ENCODE measurements around the gene CDK7.
"Not testable (repeated sequence)": the region's sequence is repeated elsewhere in the genome, so short reads cannot be mapped to it uniquely, and the experiment has no call there.

Gene CDK7

GRCh38 chr5:69237877-69238276 lies 3.2 kb downstream of the CDK7 start:
- no peak for TF ChIP-seq CTCF (IDR thresholded peaks at IDR 0.05; ENCODE audit: borderline replicate concordance, insufficient read depth, low read depth, low read length)
- no peak overlapping the region for H3K4me3 ChIP-seq (ENCODE audit: low read depth, low read length)

- H3K4me3 ChIP-seq (ENCODE audit: low read depth, low read length), result no peak overlapping the region
- no peak for TF ChIP-seq CTCF (IDR thresholded peaks at IDR 0.05; ENCODE audit: borderline replicate concordance, insufficient read depth, low read depth, low read length)
Measured at GRCh38 chr5:69238760-69239251, 4.1 kb downstream of the CDK7 start.

- no peak overlapping the region for H3K4me3 ChIP-seq (ENCODE audit: low read depth, low read length)
- no peak for TF ChIP-seq CTCF (IDR thresholded peaks at IDR 0.05; ENCODE audit: borderline replicate concordance, insufficient read depth, low read depth, low read length)
Measured at GRCh38 chr5:69242215-69242927, 7.7 kb downstream of the CDK7 start.

- H3K4me3 ChIP-seq (ENCODE audit: low read depth, low read length), result no peak overlapping the region
- no peak for TF ChIP-seq CTCF (IDR thresholded peaks at IDR 0.05; ENCODE audit: borderline replicate concordance, insufficient read depth, low read depth, low read length)
Measured at GRCh38 chr5:69245031-69245430, 10.3 kb downstream of the CDK7 start.

- H3K4me3 ChIP-seq (ENCODE audit: low read depth, low read length), result no peak overlapping the region
- TF ChIP-seq CTCF (IDR thresholded peaks at IDR 0.05; ENCODE audit: borderline replicate concordance, insufficient read depth, low read depth, low read length), result no peak
Measured at GRCh38 chr5:69248019-69248418, 13.3 kb downstream of the CDK7 start.

- no peak for TF ChIP-seq CTCF (IDR thresholded peaks at IDR 0.05; ENCODE audit: borderline replicate concordance, insufficient read depth, low read depth, low read length)
- H3K4me3 ChIP-seq (ENCODE audit: low read depth, low read length), result no peak overlapping the region
Measured at GRCh38 chr5:69250593-69250992, 15.9 kb downstream of the CDK7 start.

GRCh38 chr5:69252437-69252836 lies 17.8 kb downstream of the CDK7 start:
- H3K4me3 ChIP-seq (ENCODE audit: low read depth, low read length), result no peak overlapping the region
- no peak for TF ChIP-seq CTCF (IDR thresholded peaks at IDR 0.05; ENCODE audit: borderline replicate concordance, insufficient read depth, low read depth, low read length)

- H3K4me3 ChIP-seq (ENCODE audit: low read depth, low read length), result not testable (repeated sequence)
Measured at GRCh38 chr5:69255940-69256339, 21.3 kb downstream of the CDK7 start.
